Neuronal stem cell (in vitro differentiated cells): ENCODE results near the gene MACROD1.

Source experiments
- DNase-seq: peaks from one replicate; pipeline ENCODE4 v3.0.0-alpha.2; 2013; ENCODE audit warnings: low spot score
- H2AFZ ChIP-seq: one replicate; pipeline ENCODE4 v1.6.1; 2013; ENCODE audit warnings: mild to moderate bottlenecking, low read length, inconsistent platforms
- H2AK5ac ChIP-seq: 2 replicates; pipeline ENCODE4 v1.6.1; 2013; ENCODE audit warnings: low read depth, mild to moderate bottlenecking, inconsistent platforms, low read length, moderate library complexity, mixed read lengths
- H2BK120ac ChIP-seq: 2 replicates; pipeline ENCODE4 v1.6.1; 2013; ENCODE audit warnings: low read depth, mild to moderate bottlenecking, inconsistent platforms, low read length, moderate library complexity, mixed read lengths
- H2BK12ac ChIP-seq: one replicate; pipeline ENCODE4 v1.6.1; 2013; ENCODE audit warnings: low read length, inconsistent platforms
- H2BK15ac ChIP-seq: 2 replicates; pipeline ENCODE4 v1.6.1; 2013; ENCODE audit warnings: mild to moderate bottlenecking, low read length, inconsistent platforms, mixed read lengths
- H2BK5ac ChIP-seq: one replicate; pipeline ENCODE4 v1.6.1; 2013; ENCODE audit warnings: inconsistent platforms, mild to moderate bottlenecking, low read length, moderate library complexity
- H3K14ac ChIP-seq: one replicate; pipeline ENCODE4 v1.6.1; 2013; ENCODE audit warnings: low read length, inconsistent platforms
- H3K18ac ChIP-seq: 2 replicates; pipeline ENCODE4 v1.6.1; 2013; ENCODE audit warnings: low read length, inconsistent platforms
- H3K23ac ChIP-seq: 2 replicates; pipeline ENCODE4 v1.6.1; 2013; ENCODE audit warnings: low read depth, mild to moderate bottlenecking, mixed read lengths, low read length, inconsistent platforms; ENCODE audit not compliant: poor library complexity
- H3K27ac ChIP-seq: replicated peaks from 3 replicates; pipeline ENCODE4 v1.5.1; 2013; ENCODE audit warnings: low read length, inconsistent platforms
- H3K27me3 ChIP-seq, 3 experiments: 2 replicates each; pipeline ENCODE4 v1.6.1; 2013; ENCODE audit warnings: low read length in 3 of 3, mild to moderate bottlenecking in 2 of 3, inconsistent platforms in 1 of 3, low read depth in 1 of 3, mixed read lengths in 1 of 3, moderate library complexity in 1 of 3; ENCODE audit not compliant: control insufficient read depth in 3 of 3, insufficient read depth in 3 of 3
- H3K36me3 ChIP-seq, 2 donors: replicated peaks in 1 of 2; 2 replicates each; pipeline ENCODE4 v1.6.1; 2013; ENCODE audit warnings: low read length in 2 of 2; ENCODE audit not compliant: control insufficient read depth in 2 of 2, insufficient read depth in 2 of 2
- H3K4ac ChIP-seq: 2 replicates; pipeline ENCODE4 v1.6.1; 2013; ENCODE audit warnings: inconsistent platforms, mild to moderate bottlenecking, low read length, moderate library complexity
- H3K4me1 ChIP-seq, 2 donors: 1 replicate in 1 of 2; 2 replicates in 1 of 2; pipeline ENCODE4 v1.6.1; 2013; ENCODE audit warnings: low read length in 2 of 2, low read depth in 1 of 2; ENCODE audit not compliant: control insufficient read depth in 2 of 2, insufficient read depth in 1 of 2
- H3K4me2 ChIP-seq: one replicate; pipeline ENCODE4 v1.6.1; 2013; ENCODE audit warnings: mild to moderate bottlenecking, low read length, inconsistent platforms; ENCODE audit not compliant: insufficient read depth, poor library complexity, severe bottlenecking
- H3K4me3 ChIP-seq, 2 donors: 2 replicates each; pipeline ENCODE4 v1.5.1; 2013; ENCODE audit warnings: low read length in 2 of 2, mild to moderate bottlenecking in 2 of 2, inconsistent platforms in 1 of 2, moderate library complexity in 1 of 2
- H3K79me1 ChIP-seq: one replicate; pipeline ENCODE4 v1.6.1; 2013; ENCODE audit warnings: low read depth, mild to moderate bottlenecking, inconsistent platforms, low read length, moderate library complexity
- H3K9ac ChIP-seq: one replicate; pipeline ENCODE4 v1.6.1; 2013; ENCODE audit warnings: mild to moderate bottlenecking, low read depth, low read length, inconsistent platforms; ENCODE audit not compliant: poor library complexity
- H3K9me3 ChIP-seq, 2 donors: replicated peaks in 1 of 2; 2 replicates each; pipeline versions ENCODE3 to v1.6.1; 2013; ENCODE audit warnings: low read length in 2 of 2, mild to moderate bottlenecking in 2 of 2, inconsistent platforms in 1 of 2, low read depth in 1 of 2, mixed read lengths in 1 of 2, moderate library complexity in 1 of 2; ENCODE audit not compliant: control insufficient read depth in 2 of 2, insufficient read depth in 1 of 2
- H4K8ac ChIP-seq: one replicate; pipeline ENCODE4 v1.6.1; 2013; ENCODE audit warnings: low read depth, mild to moderate bottlenecking, inconsistent platforms, low read length, moderate library complexity
- H4K91ac ChIP-seq: one replicate; pipeline ENCODE4 v1.6.1; 2013; ENCODE audit warnings: low read length, low read depth, mild to moderate bottlenecking, inconsistent platforms; ENCODE audit not compliant: poor library complexity
- WGBS, 2 donors: extraction: QIAGEN DNeasy Blood & Tissue Kit; methylation state at CpG; one replicate each; pipeline ENCODE4 v1.1.7; 2013; ENCODE audit warnings: missing lambda C conversion rate in 2 of 2, mixed read lengths in 1 of 2; ENCODE audit not compliant: insufficient read length in 2 of 2, insufficient replicate concordance in 1 of 2; ENCODE audit errors: extremely low coverage in 2 of 2; 5-methylcytosine and 5-hydroxymethylcytosine counted together

The MACROD1 gene

GRCh38 chr11:64015935-64016845 is 149.7 kb downstream of the MACROD1 start:
- no peaks in the 10 kb centered on the region for H3K36me3 ChIP-seq
- no peak overlapping the region for H2BK5ac ChIP-seq
- peaks cover 6 to 24% of the 10 kb centered on the region in 2 donors for H3K4me1 ChIP-seq
- H3K27me3 ChIP-seq: peaks cover 0 to 11% (median 2%) of the 10 kb centered on the region in 3 experiments
- no peak overlapping the region for H4K8ac ChIP-seq
- H3K79me1 ChIP-seq: peaks cover 2% of the 10 kb centered on the region
- no peak overlapping the region for H3K4ac ChIP-seq
- no peak overlapping the region for H3K4me3 ChIP-seq
- no peak for DNase-seq
- H4K91ac ChIP-seq: no peak overlapping the region
- H2BK15ac ChIP-seq: peak overlapping the region; percentile 37
- peak overlapping the region; percentile 3 for H2BK12ac ChIP-seq
- H2BK120ac ChIP-seq: no peak overlapping the region
- peak overlapping the region; percentile 94 for H2AK5ac ChIP-seq
- WGBS, 2 donors: no CpG with 5 or more reads among the region's 35 CpGs
- no peak overlapping the region for H3K4me2 ChIP-seq
- peak overlapping the region; percentile 93 for H3K23ac ChIP-seq
- H2AFZ ChIP-seq: no peak overlapping the region
- peak overlapping the region; percentile 21 for H3K9ac ChIP-seq
- no peaks in the 10 kb centered on the region for H3K9me3 ChIP-seq
- H3K14ac ChIP-seq: peak overlapping the region; percentile 17
- no peak overlapping the region for H3K27ac ChIP-seq
- peak overlapping the region; percentile 76 for H3K18ac ChIP-seq

- no peak overlapping the region for H3K23ac ChIP-seq
- H3K9ac ChIP-seq: peak overlapping the region; percentile 44
- DNase-seq: no peak
- H3K4me3 ChIP-seq: no peak overlapping the region
- peak overlapping the region; percentile 85 for H2BK15ac ChIP-seq
- peaks cover 0 to 11% (median 3%) of the 10 kb centered on the region in 3 experiments for H3K27me3 ChIP-seq
- peak overlapping the region; percentile 39 for H2BK5ac ChIP-seq
- peak overlapping the region; percentile 94 for H2AK5ac ChIP-seq
- H3K79me1 ChIP-seq: peaks cover 5% of the 10 kb centered on the region
- H3K9me3 ChIP-seq: peaks cover 0 to under 1% of the 10 kb centered on the region in 2 donors
- H3K4me1 ChIP-seq: peaks cover 6 to 22% of the 10 kb centered on the region in 2 donors
- no peak overlapping the region for H3K14ac ChIP-seq
- H2BK120ac ChIP-seq: no peak overlapping the region
- no peak overlapping the region for H3K4ac ChIP-seq
- peak overlapping the region; percentile 58 for H2BK12ac ChIP-seq
- no peak overlapping the region for H3K18ac ChIP-seq
- no peak overlapping the region for H3K4me2 ChIP-seq
- H2AFZ ChIP-seq: no peak overlapping the region
- no peaks in the 10 kb centered on the region for H3K36me3 ChIP-seq
- no peak overlapping the region for H4K91ac ChIP-seq
- no CpG with 5 or more reads among the region's 20 CpGs for WGBS, 2 donors
- H3K27ac ChIP-seq: no peak overlapping the region
- H4K8ac ChIP-seq: peak overlapping the region; percentile 43
Observed at GRCh38 chr11:64015510-64015909, 150.4 kb downstream of the MACROD1 start.

DNA sequence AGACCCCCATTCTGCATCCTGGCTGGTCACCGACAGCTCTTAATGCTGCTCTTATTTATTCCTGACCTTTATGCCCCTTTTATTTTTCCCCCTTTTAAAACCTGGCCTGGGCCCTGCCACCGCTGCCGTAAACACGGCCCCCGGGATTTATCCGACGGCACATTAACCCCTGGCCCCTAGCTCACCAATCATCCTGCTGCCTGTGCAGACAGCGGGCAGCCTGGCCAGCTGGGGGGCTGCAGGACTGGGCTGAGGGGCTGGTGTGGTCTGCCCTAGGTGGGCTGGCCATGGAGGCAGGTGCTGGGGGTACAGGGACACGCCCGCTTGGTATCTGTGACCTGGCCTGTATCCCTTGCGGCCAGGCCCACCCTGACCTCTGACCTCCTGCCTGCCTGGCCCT is 151.6 kb downstream of the MACROD1 start:
- Histone ChIP-seq H3K79me1 (peaks cover 3% of the 10 kb centered on the region), H3K36me3 (no peaks in the 10 kb centered on the region), H2AFZ (no peak overlapping the region), H2AK5ac (peak overlapping the region; percentile 98), H3K18ac (peak overlapping the region; percentile 80), H3K27me3 (peaks cover 0 to 8% (median 7%) of the 10 kb centered on the region in 3 experiments), H4K91ac (no peak overlapping the region), H2BK5ac (no peak overlapping the region), H3K27ac (no peak overlapping the region), H2BK12ac (peak overlapping the region; percentile 58), H2BK15ac (no peak overlapping the region), H4K8ac (no peak overlapping the region), H3K14ac (no peak overlapping the region), H3K9me3 (peaks cover 0 to 3% of the 10 kb centered on the region in 2 donors), H3K4me2 (no peak overlapping the region), H3K4me1 (peaks cover 6 to 22% of the 10 kb centered on the region in 2 donors), H2BK120ac (no peak overlapping the region), H3K23ac (no peak overlapping the region), H3K9ac (peak overlapping the region; percentile 60), H3K4me3 (no peak overlapping the region), H3K4ac (no peak overlapping the region)
- WGBS, 2 donors: no CpG with 5 or more reads among the region's 11 CpGs
- no peak for DNase-seq

DNA sequence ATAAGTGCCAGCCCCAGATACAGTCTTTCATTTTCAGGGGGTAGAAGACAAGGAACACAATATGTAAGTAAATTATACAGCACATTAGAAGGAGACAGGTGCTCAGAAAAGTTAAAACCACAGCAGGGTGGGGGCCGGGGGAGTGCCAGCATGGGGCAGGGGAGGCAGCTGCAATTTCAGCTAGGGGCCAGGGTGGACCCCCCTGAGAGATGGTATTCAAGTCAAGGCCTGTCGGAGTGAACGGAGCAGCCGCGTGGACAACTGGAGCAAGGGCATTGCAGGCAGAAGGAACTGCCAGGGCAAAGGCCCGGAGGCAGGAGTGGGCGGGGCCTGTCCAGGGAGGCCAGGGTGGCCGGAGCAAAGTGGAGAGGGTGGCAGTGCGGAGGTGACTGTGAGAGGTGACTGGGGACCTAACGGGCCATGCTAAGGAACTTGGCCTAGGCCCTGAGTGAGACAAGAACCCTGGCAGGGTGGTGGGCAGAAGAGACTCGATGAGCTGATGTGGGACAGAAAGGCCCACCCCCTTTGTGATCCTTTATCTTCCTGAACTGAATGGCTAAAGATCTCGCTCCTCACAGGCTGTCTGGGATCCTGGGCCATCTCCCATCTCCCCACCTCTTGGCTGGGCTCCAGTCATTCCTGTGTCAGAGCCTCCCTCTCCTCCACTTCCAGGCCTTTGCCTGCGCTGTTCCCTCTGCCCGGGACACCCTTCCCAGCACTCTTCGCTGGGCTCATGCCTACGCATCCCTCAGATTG is 152.6 kb downstream of the MACROD1 start:
- H3K4me3 ChIP-seq: no peak overlapping the region
- no peak overlapping the region for H2AFZ ChIP-seq
- H3K23ac ChIP-seq: no peak overlapping the region
- H3K9ac ChIP-seq: no peak overlapping the region
- DNase-seq: no peak
- peak overlapping the region; percentile 98 for H2AK5ac ChIP-seq
- peaks cover 0 to 16% (median 8%) of the 10 kb centered on the region in 3 experiments for H3K27me3 ChIP-seq
- peaks cover 6 to 22% of the 10 kb centered on the region in 2 donors for H3K4me1 ChIP-seq
- no peak overlapping the region for H2BK5ac ChIP-seq
- H3K14ac ChIP-seq: peak overlapping the region; percentile 17
- H3K79me1 ChIP-seq: peaks cover 3% of the 10 kb centered on the region
- no peak overlapping the region for H4K8ac ChIP-seq
- no peak overlapping the region for H2BK15ac ChIP-seq
- peaks cover 0 to 3% of the 10 kb centered on the region in 2 donors for H3K9me3 ChIP-seq
- H3K4ac ChIP-seq: no peak overlapping the region
- WGBS, 2 donors: no CpG with 5 or more reads among the region's 16 CpGs
- no peaks in the 10 kb centered on the region for H3K36me3 ChIP-seq
- peak overlapping the region; percentile 80 for H3K18ac ChIP-seq
- no peak overlapping the region for H3K4me2 ChIP-seq
- no peak overlapping the region for H3K27ac ChIP-seq
- H2BK12ac ChIP-seq: no peak overlapping the region
- H4K91ac ChIP-seq: no peak overlapping the region
- no peak overlapping the region for H2BK120ac ChIP-seq
